ENCODE results near the gene NLGN1.

GRCh38 chr3:174332391-174332790, 934.8 kb downstream of the NLGN1 start:
- TF ChIP-seq ZNF318 (CRISPR knock-in tag; IDR thresholded peaks at IDR 0.05) (no peak), TOPORS (CRISPR knock-in tag; IDR thresholded peaks at IDR 0.05) (no peak), ZNF280D (CRISPR knock-in tag; IDR thresholded peaks at IDR 0.05) (no peak), ZBTB7A (CRISPR knock-in tag; IDR thresholded peaks at IDR 0.05) (no peak), CBX5 (CRISPR knock-in tag; IDR thresholded peaks at IDR 0.05; ENCODE audit: borderline replicate concordance) (no peak), MAZ (IDR thresholded peaks at IDR 0.05; ENCODE audit: borderline replicate concordance, low read depth, low read length) (no peak), MAZ (CRISPR knock-in tag; IDR thresholded peaks at IDR 0.05; ENCODE audit: low read depth) (no peak), MAX (IDR thresholded peaks at IDR 0.05) (no peak), BRD4 (CRISPR knock-in tag; IDR thresholded peaks at IDR 0.05) (no peak), MXI1 (IDR thresholded peaks at IDR 0.05; ENCODE audit: borderline replicate concordance, low read depth, low read length) (no peak)
